NCI-H2227 (cell line): Measurements from ENCODE around the gene MEF2C.

Experiments
- DNase-seq: peaks from one replicate; lab custom pipeline; 2025; ENCODE audit not compliant: unreplicated experiment; lab: John Stamatoyannopoulos, UW

MEF2C gene

GRCh38 chr5:88725454-88725853 is 157.5 kb downstream of the MEF2C start:
- no peak for DNase-seq

- peak; percentile 24 for DNase-seq
Observed at GRCh38 chr5:88724201-88724600, 158.8 kb downstream of the MEF2C start.

GRCh38 chr5:88722546-88723073 is 160.4 kb downstream of the MEF2C start:
- DNase-seq = peak; percentile 31

- no peak for DNase-seq
Observed at GRCh38 chr5:88719434-88719833, 163.6 kb downstream of the MEF2C start.

GRCh38 chr5:88718736-88719135 is 164.2 kb downstream of the MEF2C start:
- DNase-seq = no peak

- DNase-seq = no peak
Observed at GRCh38 chr5:88716101-88716500, 166.9 kb downstream of the MEF2C start.

GRCh38 chr5:88715503-88715902 is 167.5 kb downstream of the MEF2C start:
- no peak for DNase-seq

GRCh38 chr5:88713818-88714217 is 169.2 kb downstream of the MEF2C start:
- DNase-seq = no peak

- no peak for DNase-seq
Observed at GRCh38 chr5:88708682-88709398, 174.1 kb downstream of the MEF2C start.

- DNase-seq = no peak
Observed at GRCh38 chr5:88708021-88708420, 175.0 kb downstream of the MEF2C start.

GRCh38 chr5:88707216-88707965 is 175.6 kb downstream of the MEF2C start:
- no peak for DNase-seq

- DNase-seq = peak; percentile 5
Observed at GRCh38 chr5:88702332-88702731, 180.7 kb downstream of the MEF2C start.

- DNase-seq = no peak
Observed at GRCh38 chr5:88700121-88700520, 182.9 kb downstream of the MEF2C start.

- DNase-seq = no peak
Observed at GRCh38 chr5:88698290-88698689, 184.7 kb downstream of the MEF2C start.

GRCh38 chr5:88696466-88696865 is 186.5 kb downstream of the MEF2C start:
- no peak for DNase-seq

- no peak for DNase-seq
Observed at GRCh38 chr5:88695931-88696330, 187.1 kb downstream of the MEF2C start.

- no peak for DNase-seq
Observed at GRCh38 chr5:88695232-88695631, 187.8 kb downstream of the MEF2C start.

GRCh38 chr5:88694023-88694679 is 188.8 kb downstream of the MEF2C start:
- no peak for DNase-seq

GRCh38 chr5:88693071-88693932 is 189.7 kb downstream of the MEF2C start:
- DNase-seq = no peak

- DNase-seq = no peak
Observed at GRCh38 chr5:88691945-88692868, 190.8 kb downstream of the MEF2C start.
